Esophagus muscularis mucosa (tissue), 4 donors: Measurements from ENCODE around the gene PKD2L2. TPM values are rescaled to one million over a fixed set of nuclear protein-coding genes. Genes with fewer than 3 reads are reported as not detected.
"Not testable (repeated sequence)": the region's sequence is repeated elsewhere in the genome, so short reads cannot be mapped to it uniquely, and the experiment has no call there.

Source experiments
- DNase-seq: peaks from one replicate; pipeline ENCODE4 v3.0.0-alpha.2; 2017; ENCODE audit errors: extremely low spot score
- H3K27ac ChIP-seq, 4 donors: fragments of 200-600 bp; sonication (generic); replicated peaks in 1 of 4; 1 replicate in 3 of 4; 2 replicates in 1 of 4; pipeline ENCODE4 v1.5.1; 2016 to 2019; ENCODE audit warnings: mild to moderate bottlenecking in 1 of 4
- H3K27me3 ChIP-seq, 4 donors: fragments of 200-600 bp; sonication (generic); one replicate each; pipeline versions ENCODE4 v1.5.1 to v1.6.0; 2016 to 2019
- H3K36me3 ChIP-seq, 4 donors: fragments of 200-600 bp; sonication (generic); one replicate each; pipeline ENCODE4 v1.5.1; 2016 to 2019
- H3K4me1 ChIP-seq, 4 donors: fragments of 200-600 bp; sonication (generic); one replicate each; pipeline ENCODE4 v1.5.1; 2016 to 2019
- H3K4me3 ChIP-seq, 4 donors: fragments of 200-600 bp; sonication (generic); 1 replicate in 2 of 4; 2 replicates in 2 of 4; pipeline ENCODE4 v1.5.1; 2016 to 2019; ENCODE audit warnings: mild to moderate bottlenecking in 4 of 4, moderate library complexity in 1 of 4
- H3K9me3 ChIP-seq, 4 donors: fragments of 200-600 bp; sonication (generic); 1 replicate in 3 of 4; 2 replicates in 1 of 4; pipeline ENCODE4 v1.5.1; 2016 to 2019
- EP300 ChIP-seq: sonication (generic); formaldehyde crosslinking; IDR thresholded peaks from one replicate; pipeline ENCODE4 v1.6.1; 2017; ENCODE audit warnings: antibody characterized with exemption
- POLR2A ChIP-seq: fragments of 450-650 bp; IDR thresholded peaks from one replicate; pipeline ENCODE4 v1.6.1; 2017; ENCODE audit warnings: antibody characterized with exemption, moderate library complexity, mild to moderate bottlenecking, low read depth
- POLR2AphosphoS5 ChIP-seq, 2 donors: sonication (generic); formaldehyde crosslinking; IDR thresholded peaks; one replicate each; pipeline ENCODE4 v1.6.1; 2017; ENCODE audit warnings: antibody characterized with exemption in 2 of 2
- WGBS: methylation state at CpG from one replicate; pipeline ENCODE4 v1.1.5; 2018; 5-methylcytosine and 5-hydroxymethylcytosine counted together
- intact Hi-C: fragments of 100-400 bp; cut with DNase I; formaldehyde crosslinking; loops from one replicate; pipeline ENCODE4 v1.15.1; 2023
- total RNA-seq, 4 donors: library from RNA; depleted of rRNA; stranded (reverse); fragments of >200 nt; gene quantifications; one replicate each; pipeline versions ENCODE4 v1.1.0 to v1.2.1, GENCODE V29; 2016
- TF ChIP-seq, protein P1 (sequence below), 3 experiments: fragments of 200-600 bp in 2 of 3; fragments of 450-650 bp in 1 of 3; sonication (generic) in 2 of 3; IDR thresholded peaks; one replicate each; pipeline ENCODE4 v1.5.1; 2017 to 2019; ENCODE audit warnings: antibody characterized with exemption in 3 of 3, mild to moderate bottlenecking in 2 of 3, moderate library complexity in 1 of 3

Gene PKD2L2
- total RNA-seq, 4 donors from 2014 or later, result 0.39 TPM; not detected in 3

DNA sequence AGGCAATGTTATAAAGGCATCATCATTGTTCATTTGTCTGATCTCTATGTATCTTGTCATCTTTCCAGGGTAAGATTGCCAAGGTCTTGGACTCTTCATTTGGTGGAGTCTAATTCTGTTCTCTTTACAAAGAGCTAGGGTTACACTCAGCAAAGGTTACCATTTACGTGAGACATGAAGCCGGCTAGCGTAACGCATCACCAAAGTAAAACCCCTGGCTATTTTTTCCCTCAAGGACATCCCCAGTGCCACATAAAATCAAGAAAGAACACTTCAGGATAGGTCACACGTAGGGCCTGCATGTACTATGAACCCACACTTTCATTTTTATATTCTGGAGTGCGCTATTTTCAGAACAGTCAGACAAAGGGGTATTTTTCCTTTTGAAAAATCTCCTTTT lies 41.6 kb upstream of the PKD2L2 start:
- no peak overlapping the region for H3K27ac ChIP-seq
- 85% methylated on average over 6 of the region's 6 CpGs for WGBS
- H3K9me3 ChIP-seq, result no peaks in the 10 kb centered on the region
- TF ChIP-seq EP300, result no peak
- TF ChIP-seq, protein P1, sequence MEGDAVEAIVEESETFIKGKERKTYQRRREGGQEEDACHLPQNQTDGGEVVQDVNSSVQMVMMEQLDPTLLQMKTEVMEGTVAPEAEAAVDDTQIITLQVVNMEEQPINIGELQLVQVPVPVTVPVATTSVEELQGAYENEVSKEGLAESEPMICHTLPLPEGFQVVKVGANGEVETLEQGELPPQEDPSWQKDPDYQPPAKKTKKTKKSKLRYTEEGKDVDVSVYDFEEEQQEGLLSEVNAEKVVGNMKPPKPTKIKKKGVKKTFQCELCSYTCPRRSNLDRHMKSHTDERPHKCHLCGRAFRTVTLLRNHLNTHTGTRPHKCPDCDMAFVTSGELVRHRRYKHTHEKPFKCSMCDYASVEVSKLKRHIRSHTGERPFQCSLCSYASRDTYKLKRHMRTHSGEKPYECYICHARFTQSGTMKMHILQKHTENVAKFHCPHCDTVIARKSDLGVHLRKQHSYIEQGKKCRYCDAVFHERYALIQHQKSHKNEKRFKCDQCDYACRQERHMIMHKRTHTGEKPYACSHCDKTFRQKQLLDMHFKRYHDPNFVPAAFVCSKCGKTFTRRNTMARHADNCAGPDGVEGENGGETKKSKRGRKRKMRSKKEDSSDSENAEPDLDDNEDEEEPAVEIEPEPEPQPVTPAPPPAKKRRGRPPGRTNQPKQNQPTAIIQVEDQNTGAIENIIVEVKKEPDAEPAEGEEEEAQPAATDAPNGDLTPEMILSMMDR (IDR thresholded peaks at IDR 0.05), result no peak
- no peak for TF ChIP-seq POLR2A
- TF ChIP-seq POLR2AphosphoS5 (IDR thresholded peaks at IDR 0.05), result no peak
- no peaks in the 10 kb centered on the region for H3K4me1 ChIP-seq
- H3K4me3 ChIP-seq, result no peak overlapping the region
- H3K27me3 ChIP-seq, result no peaks in the 10 kb centered on the region
- intact Hi-C loops, result no loop called here
- no peak for DNase-seq
- H3K36me3 ChIP-seq, result no peaks in the 10 kb centered on the region

DNA sequence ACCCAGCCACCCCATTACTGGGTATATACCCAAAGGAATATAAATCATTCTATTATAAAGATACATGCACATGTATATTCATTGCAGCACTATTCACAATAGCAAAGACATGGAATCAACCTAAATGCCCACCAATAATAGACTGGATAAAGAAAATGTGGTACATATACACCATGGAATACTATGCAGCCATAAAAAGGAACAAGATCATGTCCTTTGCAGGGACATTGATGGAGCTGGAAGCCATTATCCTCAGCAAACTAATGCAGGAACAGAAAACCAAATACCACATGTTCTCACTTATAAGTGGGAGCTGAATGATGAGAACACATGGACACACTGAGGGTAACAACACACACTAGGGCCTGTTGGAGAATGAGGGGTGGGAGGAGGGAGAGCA lies 36.1 kb upstream of the PKD2L2 start:
- H3K27me3 ChIP-seq, DNase-seq, intact Hi-C loops, H3K36me3 ChIP-seq, H3K27ac ChIP-seq, H3K9me3 ChIP-seq, H3K4me3 ChIP-seq: not testable (repeated sequence)
- peaks cover 14 to 21% (median 17%) of the 10 kb centered on the region in 4 donors for H3K4me1 ChIP-seq

DNA sequence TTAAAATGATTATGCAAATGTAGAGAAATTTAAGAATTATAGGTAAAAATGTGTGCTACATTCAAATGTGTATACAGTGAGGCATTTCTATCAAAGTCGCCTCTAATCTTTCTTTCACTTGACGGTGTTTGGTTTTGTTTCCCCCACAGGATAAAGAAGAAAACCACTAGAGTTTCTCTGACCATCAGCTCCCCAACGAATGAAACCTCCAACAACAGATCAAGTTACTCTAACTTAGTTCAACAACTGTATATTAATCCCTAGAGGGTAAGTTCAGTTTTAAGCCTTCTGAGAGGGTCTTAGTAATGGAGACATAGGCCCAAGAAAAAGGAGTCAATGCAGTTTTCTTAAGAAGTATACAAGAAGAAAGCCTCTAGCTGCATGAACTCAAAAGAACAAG lies 33.1 kb upstream of the PKD2L2 start:
- Histone ChIP-seq H3K4me1 (peaks cover 18 to 29% (median 23%) of the 10 kb centered on the region in 4 donors), H3K36me3 (no peaks in the 10 kb centered on the region), H3K9me3 (no peaks in the 10 kb centered on the region), H3K27ac (no peak overlapping the region), H3K4me3 (no peak overlapping the region), H3K27me3 (no peaks in the 10 kb centered on the region)
- TF ChIP-seq, protein P1 (IDR thresholded peaks at IDR 0.05), result no peak
- TF ChIP-seq POLR2AphosphoS5 (IDR thresholded peaks at IDR 0.05), result no peak
- no peak for TF ChIP-seq EP300
- TF ChIP-seq POLR2A, result no peak
- no peak for DNase-seq
- 81% methylated on average over 3 of the region's 3 CpGs for WGBS
- intact Hi-C loops, result no loop called here

DNA sequence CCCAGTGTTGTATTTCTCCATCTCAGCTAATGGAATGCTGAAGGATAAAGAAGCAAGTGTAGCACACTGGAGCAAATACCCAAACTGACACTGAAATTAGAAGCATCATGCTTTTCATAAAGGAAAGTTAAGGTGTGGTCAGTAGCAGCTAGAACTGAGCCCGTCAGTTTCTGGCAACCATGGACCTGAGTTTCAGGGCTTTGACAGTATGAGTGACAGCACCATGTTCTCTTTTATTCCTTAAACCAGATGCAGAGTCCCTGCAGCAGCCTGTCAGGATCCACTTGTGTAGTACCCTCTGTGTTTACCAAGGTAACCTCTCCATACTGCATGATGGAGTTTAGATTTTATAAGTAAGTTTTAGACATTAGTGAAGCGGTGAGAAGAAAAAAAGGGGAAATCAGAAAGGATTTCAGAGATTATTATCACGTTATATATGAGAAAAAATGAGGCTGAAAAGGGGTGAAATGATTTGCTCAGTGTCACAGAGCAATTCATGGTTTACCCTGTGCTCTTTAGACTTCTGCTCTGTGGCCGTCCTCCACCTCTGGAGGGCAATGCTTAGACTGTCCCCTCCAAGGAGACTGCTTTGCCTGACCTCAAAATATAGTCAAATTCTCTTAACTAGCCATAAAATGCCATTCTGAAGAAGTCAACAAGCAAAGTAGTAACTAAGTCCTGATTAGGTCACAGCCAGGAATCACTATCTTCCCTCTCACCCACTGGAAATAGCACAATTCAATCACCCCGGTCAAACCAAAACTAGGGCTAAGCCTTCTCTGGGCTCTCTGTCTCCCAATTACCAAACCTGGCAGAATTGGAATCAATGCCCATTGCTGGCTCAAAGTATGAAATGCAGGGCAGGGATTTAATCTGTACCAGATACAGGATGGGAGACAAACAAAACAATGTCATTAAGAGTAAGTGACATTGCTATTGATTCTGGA lies 32.1 kb upstream of the PKD2L2 start:
- no peaks in the 10 kb centered on the region for H3K9me3 ChIP-seq
- no peaks in the 10 kb centered on the region for H3K27me3 ChIP-seq
- no peak for TF ChIP-seq POLR2AphosphoS5 (IDR thresholded peaks at IDR 0.05)
- TF ChIP-seq, protein P1 (IDR thresholded peaks at IDR 0.05), result no peak
- H3K4me1 ChIP-seq, result peaks cover 18 to 29% (median 23%) of the 10 kb centered on the region in 4 donors
- WGBS, result 81% methylated on average over 5 of the region's 5 CpGs
- peak overlapping the region in 2 of 4 donors; percentile 19 to 34 for H3K4me3 ChIP-seq
- H3K36me3 ChIP-seq, result no peaks in the 10 kb centered on the region
- intact Hi-C loops, result no loop called here
- DNase-seq, result no peak
- H3K27ac ChIP-seq, result peak overlapping the region in 3 of 4 donors; percentile 54 to 65 (median 58)

DNA sequence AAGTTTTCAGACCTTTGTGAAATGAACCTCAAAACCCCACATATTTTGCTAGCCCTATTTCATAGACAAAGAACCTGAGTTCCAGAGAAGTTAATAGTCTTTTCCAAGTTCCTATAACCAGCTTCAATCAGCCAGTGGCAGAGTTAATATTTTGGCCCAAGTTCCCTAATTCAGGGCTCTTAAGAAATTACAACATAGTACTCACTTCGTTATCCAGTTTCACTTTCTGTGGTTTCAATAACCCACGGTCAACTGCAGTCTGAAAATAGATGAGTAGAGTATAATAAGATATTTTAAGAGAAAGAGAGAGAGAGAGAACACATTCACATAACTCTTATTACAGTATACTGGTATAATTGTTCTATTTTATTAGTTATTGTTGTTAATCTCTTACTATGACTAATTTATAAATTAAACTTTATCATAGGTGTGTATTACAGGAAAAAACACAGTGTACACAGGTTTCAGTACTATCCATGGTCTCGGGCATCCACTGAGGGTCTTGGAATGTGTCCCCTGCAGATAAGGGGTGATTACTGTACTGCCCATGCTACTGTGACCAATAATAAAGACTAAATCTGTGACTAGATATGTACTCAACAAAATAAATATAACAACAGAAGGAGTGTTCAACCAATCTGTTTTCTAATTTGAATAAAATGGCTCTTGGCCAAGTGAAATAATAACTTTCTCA lies 30.9 kb upstream of the PKD2L2 start:
- H3K4me1 ChIP-seq, result peaks cover 18 to 29% (median 23%) of the 10 kb centered on the region in 4 donors
- peak overlapping the region; percentile 19 to 34 (median 25) for H3K4me3 ChIP-seq
- H3K36me3 ChIP-seq, result no peaks in the 10 kb centered on the region
- DNase-seq, result no peak
- H3K9me3 ChIP-seq, result no peaks in the 10 kb centered on the region
- TF ChIP-seq POLR2A (no peak), POLR2AphosphoS5 (IDR thresholded peaks at IDR 0.05) (no peak), EP300 (no peak)
- TF ChIP-seq, protein P1 (IDR thresholded peaks at IDR 0.05), result no peak
- no peaks in the 10 kb centered on the region for H3K27me3 ChIP-seq
- WGBS, result 49% methylated on average over 3 of the region's 3 CpGs
- H3K27ac ChIP-seq, result peak overlapping the region in 3 of 4 donors; percentile 54 to 65 (median 58)
- intact Hi-C loops, result no loop called here
